Measurements from ENCODE around the gene PRPF6. TPM values are rescaled to one million over a fixed set of nuclear protein-coding genes. Genes with fewer than 3 reads are reported as not detected.

The PRPF6 gene
- total and polyA plus RNA-seq, 10 donors, result 39.9 to 71.1 (median 60.8) TPM

- H3K27me3 ChIP-seq (replicated peaks in 1 of 7), result no peaks in the 10 kb centered on the region
- H3K27ac ChIP-seq, result peak within 1 kb of the TSS; percentile 86 to 96 (median 92)
- peak; percentile 96 for DNase-seq
- WGBS, 5 donors, result 0 to 1% (median 0%) methylated on average over 45 to 105 of the region's 105 CpGs
- no peaks in the 10 kb centered on the region for H3K9me3 ChIP-seq
- H3K36me3 ChIP-seq, result peaks cover 0 to 46% (median 14%) of the 10 kb centered on the region in 6 donors
- TF ChIP-seq CTCF (IDR thresholded peaks at IDR 0.05 in 8 of 11, conservative IDR thresholded peaks at IDR 0.05 in 3 of 11), result peak in 3 of 11 experiments; percentile 11 to 26 (median 22)
- TF ChIP-seq POLR2AphosphoS5 (IDR thresholded peaks at IDR 0.05), result peak; percentile 88 to 91 (median 90)
- peak in 2 of 3 donors; percentile 9 to 66 for TF ChIP-seq POLR2A (IDR thresholded peaks at IDR 0.05)
- intact Hi-C loops (cut with DNase I; ENCODE audit: low total_unique reads), result no loop called here
- H3K4me1 ChIP-seq, result peaks cover 38 to 71% (median 63%) of the 10 kb centered on the region in 6 donors
- peak within 1 kb of the TSS; percentile 89 to 99 (median 95) for H3K4me3 ChIP-seq
Measured at GRCh38 chr20:63955827-63956663, 24.9 kb upstream of the PRPF6 start, which contains the start of gene UCKL1. UCKL1 (minus strand) TSS chr20:63956416; CDS start chr20:63956372, 44 bp downstream.

GRCh38 chr20:63956664-63957003 lies 24.3 kb upstream of the PRPF6 start:
- WGBS, 5 donors, result 1 to 2% (median 2%) methylated on average over 15 of the region's 15 CpGs
- H3K4me1 ChIP-seq, result peaks cover 34 to 65% (median 57%) of the 10 kb centered on the region in 6 donors
- no peak for TF ChIP-seq POLR2AphosphoS5 (IDR thresholded peaks at IDR 0.05)
- TF ChIP-seq CTCF (IDR thresholded peaks at IDR 0.05 in 8 of 11, conservative IDR thresholded peaks at IDR 0.05 in 3 of 11), result no peak
- no peak for TF ChIP-seq POLR2A (IDR thresholded peaks at IDR 0.05)
- peak overlapping the region; percentile 46 to 99 (median 94) for H3K4me3 ChIP-seq
- H3K27ac ChIP-seq, result peak overlapping the region in 7 of 8 donors; percentile 54 to 96 (median 76)
- DNase-seq, result no peak
- H3K27me3 ChIP-seq (replicated peaks in 1 of 7), result no peaks in the 10 kb centered on the region
- peaks cover 0 to 46% (median 20%) of the 10 kb centered on the region in 6 donors for H3K36me3 ChIP-seq
- no peaks in the 10 kb centered on the region for H3K9me3 ChIP-seq
- intact Hi-C loops (cut with DNase I; ENCODE audit: low total_unique reads), result no loop called here

GRCh38 chr20:63957004-63957689 lies 23.8 kb upstream of the PRPF6 start:
- intact Hi-C loops (cut with DNase I; ENCODE audit: low total_unique reads), result no loop called here
- WGBS, 5 donors, result 2 to 6% (median 3%) methylated on average over 17 to 28 of the region's 28 CpGs
- Histone ChIP-seq H3K36me3 (peaks cover 0 to 47% (median 25%) of the 10 kb centered on the region in 6 donors), H3K4me3 (peak overlapping the region; percentile 46 to 99 (median 94)), H3K27me3 (replicated peaks in 1 of 7) (no peaks in the 10 kb centered on the region), H3K4me1 (peaks cover 30 to 60% (median 52%) of the 10 kb centered on the region in 6 donors), H3K27ac (peak overlapping the region; percentile 37 to 96 (median 72)), H3K9me3 (no peaks in the 10 kb centered on the region)
- DNase-seq, result peak; percentile 92
- TF ChIP-seq POLR2AphosphoS5 (IDR thresholded peaks at IDR 0.05), result peak; percentile 59 to 74 (median 60)
- TF ChIP-seq CTCF (IDR thresholded peaks at IDR 0.05 in 8 of 11, conservative IDR thresholded peaks at IDR 0.05 in 3 of 11), result peak in 2 of 11 experiments; percentile 27 to 43
- no peak for TF ChIP-seq POLR2A (IDR thresholded peaks at IDR 0.05)

All from spleen (tissue), 11 donors.